GM12891 (cell line): Measurements from ENCODE around the gene THAP10.

ENCODE experiments used
- POLR2A ChIP-seq: IDR thresholded peaks from 2 replicates; pipeline ENCODE4 v1.6.1; 2011; ENCODE audit warnings: low read depth, low read length, control low read depth
- POLR2AphosphoS5 ChIP-seq: IDR thresholded peaks from 2 replicates; pipeline ENCODE4 v1.6.1; 2011; ENCODE audit warnings: low read depth, low read length, control low read depth
- POU2F2 ChIP-seq: IDR thresholded peaks from 2 replicates; pipeline ENCODE4 v1.6.1; 2011; ENCODE audit warnings: low read depth, mild to moderate bottlenecking, control low read depth, low read length, moderate library complexity

- TF ChIP-seq POLR2AphosphoS5 (no peak), POLR2A (no peak), POU2F2 (no peak)
Measured at GRCh38 chr15:70879401-70879800, 12.8 kb downstream of the THAP10 start.
